ENCODE measurements around the gene SPARC. TPM values are rescaled to one million over a fixed set of nuclear protein-coding genes. Genes with fewer than 3 reads are reported as not detected.
"Not testable (repeated sequence)": the region's sequence is repeated elsewhere in the genome, so short reads cannot be mapped to it uniquely, and the experiment has no call there.

The SPARC gene
- total RNA-seq, 2 experiments from 2014 or later, result 0.15 to 0.76 TPM

DNA sequence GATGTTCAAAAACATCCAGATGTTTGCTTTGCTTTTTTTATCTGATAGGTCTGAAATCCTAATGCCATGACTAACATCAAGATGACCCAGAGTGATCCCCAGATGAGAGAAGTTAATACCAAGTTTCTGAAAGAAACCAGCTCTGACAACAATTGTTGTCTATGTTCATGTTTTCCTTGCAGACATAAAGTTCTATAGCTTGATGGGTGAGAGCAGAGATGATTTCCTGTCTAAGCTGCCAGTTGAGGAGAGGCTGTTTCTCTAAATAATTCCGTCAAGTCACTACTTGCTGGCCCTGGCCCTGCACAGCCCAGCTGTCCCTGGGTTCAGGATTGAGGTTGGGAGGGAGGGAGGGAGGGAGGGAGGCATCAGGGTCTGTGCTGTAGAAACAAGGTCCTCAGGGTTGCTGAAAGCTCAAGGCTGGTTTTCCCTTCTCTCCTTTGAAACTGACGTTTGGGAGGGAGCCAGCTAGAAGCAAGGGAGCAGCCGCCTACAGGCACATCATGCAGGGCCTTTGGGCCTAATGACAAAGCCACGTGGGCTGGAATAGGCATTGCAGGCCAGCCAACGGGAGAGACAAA lies 3.9 kb downstream of the SPARC start:
- ChIA-PET POLR2A (no interaction called here), CTCF (interaction anchor here (1.3 kb wide), 1 partner anchor 24 kb away, joined by 6 read pairs; no protein-coding TSS in a partner anchor)

DNA sequence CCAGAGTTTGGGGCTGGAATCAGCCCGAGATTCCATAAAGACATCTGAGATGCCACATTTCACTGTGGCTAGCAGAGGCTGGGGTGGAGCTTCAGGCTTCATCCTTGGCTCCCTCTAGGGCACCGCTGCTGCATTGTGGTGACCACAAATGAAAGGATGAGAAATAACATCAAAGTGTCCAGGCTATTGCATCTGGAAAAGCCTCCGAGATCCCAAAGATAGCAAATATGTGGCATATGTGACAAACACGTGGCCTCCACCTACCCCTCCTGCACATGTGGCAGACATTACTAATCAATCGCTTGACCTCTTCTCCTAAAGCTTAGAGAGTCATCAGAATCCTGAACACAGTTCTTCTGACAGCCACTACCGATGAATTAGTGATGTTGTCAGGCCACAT lies 4.5 kb downstream of the SPARC start:
- ChIA-PET CTCF (interaction anchor here (1.3 kb wide), 1 partner anchor 23 kb away, joined by 6 read pairs; no protein-coding TSS in a partner anchor), POLR2A (no interaction called here)

DNA sequence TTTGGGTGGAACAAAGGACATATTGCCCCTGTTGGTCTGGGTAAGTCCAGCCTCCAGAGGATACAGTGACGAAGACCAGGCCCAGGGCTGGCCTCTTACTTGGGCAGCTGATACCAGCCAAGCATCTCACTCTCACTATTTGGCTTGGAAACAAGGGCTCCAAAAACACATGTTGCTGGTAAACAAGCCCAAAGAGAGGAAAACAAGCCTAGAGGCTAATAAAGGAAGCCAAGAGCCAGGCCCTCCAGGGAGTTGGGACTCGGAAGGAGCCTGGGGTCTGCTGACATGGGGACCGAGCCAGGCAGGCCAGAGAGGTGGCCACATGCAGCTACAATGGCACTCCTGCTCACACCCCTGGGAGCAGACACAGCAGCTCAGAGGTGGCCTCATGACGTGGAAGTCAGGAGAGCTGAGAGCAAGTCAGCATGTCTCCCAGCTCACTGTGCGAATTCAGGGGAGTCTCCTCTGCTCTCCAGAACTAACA lies 5.7 kb downstream of the SPARC start:
- ChIA-PET POLR2A (no interaction called here), CTCF (no interaction called here)

DNA sequence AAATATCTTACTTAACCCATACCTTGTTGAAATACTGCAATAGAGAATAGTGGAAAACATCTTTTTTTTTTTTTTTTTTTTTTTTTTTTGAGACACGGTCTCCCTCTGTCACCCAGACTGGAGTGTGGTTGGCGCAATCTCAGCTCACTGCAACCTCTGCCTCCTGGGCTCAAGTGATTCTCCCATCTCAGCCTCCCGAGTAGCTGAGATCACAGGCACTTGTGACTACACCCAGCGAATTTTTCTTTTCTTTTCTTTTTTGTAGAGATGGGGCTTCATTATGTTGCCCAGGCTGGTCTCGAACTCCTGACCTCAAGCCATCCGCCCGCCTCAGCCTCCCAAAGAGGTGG lies 6.6 kb downstream of the SPARC start:
- CTCF ChIA-PET, POLR2A ChIA-PET: not testable (repeated sequence)

DNA sequence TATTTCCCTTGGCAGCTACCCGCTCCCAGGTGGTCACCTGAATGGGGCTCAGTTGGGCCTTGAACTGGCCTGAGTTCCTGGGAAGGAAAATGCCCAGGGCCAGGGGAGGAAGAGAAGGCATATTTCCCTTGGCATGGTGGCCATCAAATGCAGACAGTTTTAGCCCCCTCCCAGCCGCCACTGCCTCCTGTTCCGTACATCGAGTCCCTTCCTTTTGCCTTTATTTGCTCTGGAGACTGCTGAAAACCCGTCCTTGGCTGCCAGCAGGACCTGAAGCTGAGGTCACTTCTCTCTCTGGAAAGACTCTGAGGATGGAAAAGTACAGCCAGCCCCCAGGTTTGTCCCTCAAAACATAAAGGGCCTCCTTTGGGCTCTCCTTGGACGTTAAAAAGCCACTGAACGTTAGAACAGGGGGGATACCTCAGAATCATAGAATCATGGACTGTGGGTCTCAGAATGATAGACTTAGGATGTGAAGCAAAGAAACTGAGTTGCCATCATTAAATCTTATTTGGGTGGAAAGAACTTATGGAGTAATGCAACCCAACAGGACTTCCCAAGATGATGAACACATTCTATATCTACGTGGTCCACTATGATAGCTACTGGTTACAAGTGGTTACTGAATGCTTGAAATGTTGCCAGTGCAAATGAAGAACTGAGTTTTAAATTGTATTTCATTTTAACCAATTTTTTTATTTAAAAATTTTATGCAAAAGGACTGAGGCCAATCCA lies 7.1 kb downstream of the SPARC start:
- CTCF ChIA-PET, result interaction anchor here (1.3 kb wide), 1 partner anchor 9 kb away, joined by 3 read pairs; no protein-coding TSS in a partner anchor
- POLR2A ChIA-PET, result no interaction called here

DNA sequence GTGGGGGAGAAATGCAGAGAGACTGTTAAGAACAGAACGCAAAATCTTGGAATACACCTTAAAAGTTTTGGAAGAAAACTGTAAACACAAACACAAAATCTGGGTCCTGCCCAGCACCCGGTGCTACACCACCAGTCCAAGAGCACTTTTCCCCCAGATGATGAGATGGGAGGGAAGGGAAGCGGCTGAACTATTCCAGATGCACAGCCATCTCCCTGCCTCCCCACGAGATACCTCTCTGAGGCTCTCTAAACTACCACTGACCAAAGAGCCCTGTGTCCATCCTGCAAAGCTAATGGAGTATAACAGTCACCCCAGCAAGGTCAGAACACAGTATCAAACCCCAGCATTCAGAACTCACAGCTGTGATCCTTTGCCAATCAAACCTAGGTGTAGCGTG lies 8.0 kb downstream of the SPARC start:
- ChIA-PET CTCF (interaction anchor here (1.3 kb wide), 1 partner anchor 10 kb away, joined by 3 read pairs; no protein-coding TSS in a partner anchor), POLR2A (no interaction called here)

DNA sequence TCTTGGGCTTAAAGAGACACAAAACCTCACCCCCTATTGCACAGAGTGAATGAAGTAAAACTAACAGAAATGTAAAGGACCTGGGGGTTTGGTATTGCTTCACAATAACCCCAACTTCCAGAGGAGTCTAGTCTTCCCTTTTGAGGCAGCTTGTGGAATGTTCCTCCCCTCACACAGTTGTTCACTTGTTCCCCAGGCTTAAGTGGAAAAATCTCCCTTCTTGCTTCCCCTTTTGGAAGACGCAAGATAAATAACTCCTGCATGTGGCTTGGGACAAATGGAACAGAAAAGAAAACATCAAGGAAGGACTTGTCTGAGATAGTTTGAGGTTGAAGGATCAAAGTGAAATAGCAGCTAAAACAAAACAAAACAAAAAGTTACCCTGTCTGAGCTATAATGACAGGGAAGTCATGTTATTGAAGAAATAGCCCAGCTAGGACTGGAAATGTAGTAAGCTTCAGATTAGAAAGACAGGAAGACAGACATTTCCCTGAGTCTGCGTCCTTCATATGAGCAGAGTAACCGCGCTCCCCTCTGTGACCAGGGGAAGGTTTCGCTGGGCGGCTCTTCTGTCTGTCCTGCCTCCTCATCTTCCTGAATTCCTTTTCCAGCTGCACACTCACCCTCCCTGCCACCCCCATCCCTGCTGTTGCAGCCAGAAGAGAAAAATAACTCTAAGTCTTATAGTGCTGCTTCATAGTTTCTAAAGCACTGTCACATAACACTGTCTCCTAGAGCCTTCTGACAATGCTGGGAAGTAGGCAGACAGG lies 8.8 kb downstream of the SPARC start:
- ChIA-PET POLR2A (no interaction called here), CTCF (no interaction called here)

DNA sequence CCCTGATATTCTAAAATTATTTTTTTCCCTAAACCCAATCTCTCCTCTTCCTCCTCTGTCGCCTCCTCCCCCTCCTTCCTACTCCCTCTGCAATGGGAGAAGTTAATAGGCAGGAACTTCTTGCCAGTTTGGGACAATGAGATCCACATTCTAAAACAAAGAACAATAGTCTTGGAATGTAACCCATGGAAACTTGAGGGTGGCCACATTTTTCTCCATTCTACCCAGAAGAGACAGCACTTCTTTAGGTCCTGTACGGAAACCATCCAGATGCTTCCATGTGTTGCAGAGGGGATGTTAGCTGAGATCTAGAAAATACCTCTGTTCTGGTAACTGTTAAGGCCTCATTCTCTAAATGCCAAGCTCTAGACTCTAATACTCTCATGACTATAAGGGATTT lies 10.0 kb downstream of the SPARC start:
- ChIA-PET POLR2A (no interaction called here), CTCF (no interaction called here)

DNA sequence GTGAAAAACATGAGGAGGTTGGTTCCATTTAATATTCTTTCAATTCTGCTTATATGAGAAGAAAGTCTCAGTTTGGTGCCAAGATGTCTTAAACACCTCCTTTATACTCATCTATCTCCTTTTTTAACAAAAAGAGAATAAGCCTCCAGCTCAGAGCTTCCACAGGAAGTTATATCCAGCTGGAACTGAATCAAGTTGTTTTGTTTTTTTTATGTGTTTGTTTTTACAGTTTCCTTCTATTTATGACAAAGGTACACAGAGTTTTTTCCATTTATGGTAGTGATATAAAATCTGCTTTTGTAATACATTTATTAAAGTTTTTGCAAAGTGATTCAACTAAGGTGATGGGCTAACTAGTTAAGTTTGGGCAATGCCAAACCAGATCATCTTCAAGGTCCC lies 10.4 kb downstream of the SPARC start:
- CTCF ChIA-PET, result no interaction called here
- POLR2A ChIA-PET, result no interaction called here

DNA sequence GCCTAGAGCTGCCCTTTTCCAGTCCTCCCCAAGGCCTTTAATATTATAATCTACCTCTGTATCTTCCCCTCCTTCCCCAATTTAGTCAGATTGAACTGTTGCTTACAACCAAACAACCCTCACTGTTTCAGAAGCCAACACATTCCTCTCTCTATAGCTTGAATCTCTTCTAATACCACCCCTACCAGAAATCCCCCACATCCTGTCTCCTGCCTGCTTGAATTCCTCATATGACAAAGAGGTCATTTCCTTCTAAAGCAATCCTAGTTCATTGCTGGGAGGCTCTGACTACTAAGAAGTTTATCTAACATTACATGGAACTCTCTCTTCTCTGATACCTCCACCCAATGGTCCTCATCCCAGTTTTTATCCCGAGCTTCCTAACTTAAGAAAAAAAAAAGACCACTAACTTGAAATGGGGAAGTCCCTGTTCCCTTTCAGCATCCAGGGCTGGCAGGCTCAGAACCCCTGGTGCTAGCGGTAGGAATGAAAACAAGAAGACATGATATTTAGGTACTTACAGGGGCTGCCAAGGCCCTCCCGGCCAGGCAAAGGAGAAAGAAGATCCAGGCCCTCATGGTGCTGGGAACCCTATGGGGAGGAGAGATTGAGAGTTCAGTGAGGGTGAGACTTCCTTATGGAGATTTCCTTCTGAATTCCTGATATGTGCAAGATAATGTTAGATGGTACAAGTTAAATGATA lies 11.0 kb downstream of the SPARC start:
- POLR2A ChIA-PET, result no interaction called here
- CTCF ChIA-PET, result no interaction called here

DNA sequence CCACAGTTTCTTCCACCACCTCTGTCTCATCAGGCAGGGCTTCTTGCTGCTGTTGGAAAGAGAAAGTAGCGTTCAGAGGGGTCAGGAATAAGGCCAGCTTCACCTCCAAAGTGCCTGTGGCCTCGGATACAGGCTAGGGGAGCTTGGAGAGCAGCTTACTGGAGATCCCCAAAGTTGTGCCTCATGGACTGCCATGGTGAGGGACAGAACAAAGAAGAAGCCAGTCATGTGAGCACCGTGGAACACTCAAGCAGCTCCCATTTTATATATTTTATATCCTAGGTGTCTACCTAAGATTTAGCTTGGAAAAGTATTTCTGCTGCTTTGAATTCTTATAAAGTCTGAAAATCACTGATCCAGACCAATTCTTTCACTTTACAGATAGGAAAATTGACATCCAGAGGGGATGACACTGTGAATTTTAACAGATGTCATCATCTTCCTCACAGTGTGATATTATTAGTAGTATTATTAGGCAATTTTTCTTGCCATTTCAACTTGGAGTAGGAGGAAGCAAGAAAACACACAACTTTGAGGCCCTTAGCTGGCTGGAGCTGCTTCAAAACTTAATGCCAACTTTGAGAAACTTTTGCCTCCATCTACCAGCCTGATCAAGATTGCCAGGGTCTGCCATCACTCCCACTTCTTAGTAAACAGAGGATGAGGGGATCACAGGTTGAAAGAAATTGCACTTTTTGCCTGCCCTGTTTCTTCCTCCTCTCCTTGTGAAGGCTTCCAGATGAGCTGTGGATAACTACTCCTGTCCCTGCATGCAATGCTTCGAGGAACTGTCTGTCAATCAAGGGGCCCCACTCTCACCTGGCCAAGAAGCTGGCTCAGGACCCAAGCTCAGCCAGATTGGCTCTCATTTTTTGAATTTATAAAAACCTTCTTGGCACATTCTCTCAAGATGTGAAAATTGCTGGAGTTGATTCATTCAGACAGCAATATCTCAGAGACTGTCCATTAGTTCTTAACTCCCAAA lies 11.8 kb downstream of the SPARC start:
- ChIA-PET POLR2A (no interaction called here), CTCF (no interaction called here)

DNA sequence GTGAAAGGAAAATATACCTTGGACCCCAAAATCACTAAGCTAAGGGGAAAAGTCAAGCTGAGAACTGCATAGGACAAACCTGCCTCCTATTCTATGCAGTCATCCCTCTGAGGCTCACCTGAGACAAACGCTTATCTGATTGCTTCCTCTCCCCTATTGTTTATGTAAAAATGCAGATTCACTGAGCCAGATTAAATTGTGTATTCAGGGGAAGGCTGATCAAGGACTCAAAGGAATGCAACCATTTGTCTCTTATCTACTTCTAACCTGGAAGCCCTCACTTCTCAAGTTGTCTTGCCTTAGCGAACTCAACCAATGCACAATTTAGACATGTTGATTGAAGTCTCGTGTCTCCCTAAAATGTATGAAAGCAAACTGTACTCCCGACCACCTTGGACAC lies 13.3 kb downstream of the SPARC start:
- CTCF ChIA-PET, result interaction anchor here (0.6 to 1.4 kb wide), 2 partner anchors 15 to 985 kb away, joined by 3 to 4 read pairs; no protein-coding TSS in a partner anchor
- POLR2A ChIA-PET, result no interaction called here

DNA sequence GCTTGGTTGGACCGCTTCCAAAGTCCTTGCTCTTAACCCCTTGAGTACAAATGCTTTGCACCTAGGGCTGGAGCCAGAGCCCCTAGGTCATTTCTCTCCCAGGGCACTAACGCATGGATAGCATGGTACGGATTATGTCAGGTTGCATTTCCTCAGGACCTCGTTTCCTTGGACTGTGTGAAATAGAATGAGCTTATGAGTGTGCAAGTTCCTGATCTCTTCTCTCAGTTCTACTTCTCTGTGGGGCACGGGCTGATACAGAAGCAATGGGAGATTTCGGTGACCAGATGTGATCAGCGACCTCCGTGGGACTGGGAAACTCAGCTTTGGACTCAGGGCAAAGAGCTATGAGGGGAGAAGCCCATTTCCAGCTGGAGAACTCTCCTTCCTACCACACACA lies 14.2 kb downstream of the SPARC start:
- ChIA-PET CTCF (interaction anchor here (0.6 to 2.1 kb wide), 2 partner anchors 14 to 984 kb away, joined by 4 read pairs; no protein-coding TSS in a partner anchor), POLR2A (no interaction called here)

DNA sequence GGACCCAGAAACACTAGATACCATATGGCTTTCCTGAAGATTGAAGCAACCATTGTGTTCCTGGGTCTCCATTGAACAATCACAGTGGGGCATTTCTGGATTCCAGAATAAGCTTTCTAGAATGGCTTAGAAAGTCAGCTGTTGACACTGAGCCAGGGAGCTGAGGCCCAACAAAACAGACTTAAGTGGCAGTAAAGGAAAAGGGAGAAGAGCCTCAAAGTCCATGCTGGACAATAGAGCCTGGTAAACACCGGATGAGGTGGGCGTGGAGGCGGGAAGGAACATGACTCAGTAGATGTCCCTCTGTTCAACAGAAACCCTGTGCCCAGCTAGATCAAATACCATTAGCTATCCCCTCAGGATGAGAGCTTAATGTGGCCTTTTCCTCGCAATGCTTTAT lies 14.8 kb downstream of the SPARC start:
- CTCF ChIA-PET, result interaction anchor here (2.1 kb wide), 1 partner anchor 13 kb away, joined by 4 read pairs; no protein-coding TSS in a partner anchor
- POLR2A ChIA-PET, result no interaction called here

DNA sequence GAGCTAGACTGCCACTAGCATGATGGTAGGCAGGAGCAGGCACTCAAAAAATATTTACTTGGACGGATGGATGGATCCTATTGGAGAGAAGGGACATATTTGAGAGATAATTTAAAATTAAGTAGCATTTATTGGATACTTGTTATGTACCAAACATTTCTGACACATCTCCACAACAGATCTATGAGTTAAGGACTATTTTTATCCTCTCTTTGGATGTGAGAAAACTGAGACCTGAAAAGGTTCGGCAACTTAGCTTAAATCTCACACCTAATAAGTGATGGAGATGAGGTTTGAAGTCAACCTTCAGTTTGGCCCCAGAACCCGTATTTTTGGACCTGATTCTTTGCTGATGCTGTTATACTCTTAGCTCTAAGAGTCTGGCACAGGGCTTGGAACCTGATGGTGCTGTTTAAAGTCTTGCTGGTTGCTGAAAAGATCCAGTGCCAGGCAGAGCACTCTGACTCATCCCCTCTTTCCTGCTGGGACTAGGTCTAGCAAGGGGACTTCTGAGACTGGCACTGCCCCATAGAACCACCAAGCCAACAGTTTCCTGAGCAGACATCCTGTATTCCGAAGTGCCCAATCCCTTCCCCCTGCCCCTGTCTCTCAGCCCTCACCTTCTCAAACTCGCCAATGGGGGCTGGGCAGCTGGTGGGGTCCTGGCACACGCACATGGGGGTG lies 15.6 kb downstream of the SPARC start:
- CTCF ChIA-PET, result interaction anchor here (2.1 kb wide), 1 partner anchor 13 kb away, joined by 4 read pairs; no protein-coding TSS in a partner anchor

DNA sequence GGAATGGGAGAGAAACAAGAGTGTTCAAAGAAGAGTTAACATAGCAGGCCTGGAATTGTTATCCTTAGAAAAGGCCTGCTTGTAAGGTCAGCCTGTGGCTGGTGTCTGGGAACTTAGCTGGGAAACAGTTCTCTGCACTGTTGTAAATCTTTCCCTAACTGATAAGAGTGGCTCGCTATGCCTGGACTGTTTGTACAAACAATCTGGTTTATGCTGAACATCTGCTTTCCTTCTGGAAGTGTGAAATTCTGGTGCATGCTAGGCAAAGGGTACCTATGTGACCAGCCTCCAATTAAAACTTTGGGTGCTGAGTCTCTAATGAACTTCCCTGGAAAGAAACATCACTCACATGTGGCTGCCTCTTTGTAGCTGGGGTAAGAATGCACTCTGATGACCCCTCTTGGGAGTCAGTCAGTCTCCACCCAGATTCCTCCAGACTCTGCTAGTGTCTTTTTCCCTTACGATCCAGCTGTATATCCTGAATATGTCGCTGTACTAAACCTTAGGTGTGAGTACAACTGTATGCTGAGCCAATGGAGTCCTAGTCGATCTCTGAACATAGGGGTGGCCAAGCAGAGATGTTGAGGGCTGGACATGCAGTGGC lies 16.5 kb downstream of the SPARC start:
- ChIA-PET CTCF (no interaction called here), POLR2A (no interaction called here)

More for the DNA sequence above, 15.6 kb downstream of the SPARC start:
- POLR2A ChIA-PET, result no interaction called here

DNA sequence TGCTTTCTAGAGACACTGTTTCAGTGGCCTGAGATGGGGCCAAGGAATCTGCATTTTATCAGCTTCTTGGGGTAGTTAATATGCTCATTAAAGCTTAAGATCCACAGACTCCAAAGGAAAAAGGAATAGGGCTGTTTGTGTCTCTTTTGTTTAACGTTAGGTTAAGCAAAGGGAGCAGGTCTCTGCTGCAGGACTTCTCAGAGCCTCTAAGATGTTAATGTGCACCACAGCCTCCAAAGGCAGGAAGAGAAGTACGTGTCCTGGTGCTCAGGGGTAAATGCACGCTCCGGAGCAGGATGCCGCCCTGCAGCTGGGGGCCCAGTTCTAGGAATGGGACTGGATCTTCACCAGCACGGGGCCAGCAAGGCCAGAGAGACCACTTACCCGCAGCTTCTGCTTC lies 19.6 kb downstream of the SPARC start:
- ChIA-PET POLR2A (no interaction called here), CTCF (interaction anchor here (1.0 kb wide), 1 partner anchor 9 kb away, joined by 3 read pairs; no protein-coding TSS in a partner anchor)

DNA sequence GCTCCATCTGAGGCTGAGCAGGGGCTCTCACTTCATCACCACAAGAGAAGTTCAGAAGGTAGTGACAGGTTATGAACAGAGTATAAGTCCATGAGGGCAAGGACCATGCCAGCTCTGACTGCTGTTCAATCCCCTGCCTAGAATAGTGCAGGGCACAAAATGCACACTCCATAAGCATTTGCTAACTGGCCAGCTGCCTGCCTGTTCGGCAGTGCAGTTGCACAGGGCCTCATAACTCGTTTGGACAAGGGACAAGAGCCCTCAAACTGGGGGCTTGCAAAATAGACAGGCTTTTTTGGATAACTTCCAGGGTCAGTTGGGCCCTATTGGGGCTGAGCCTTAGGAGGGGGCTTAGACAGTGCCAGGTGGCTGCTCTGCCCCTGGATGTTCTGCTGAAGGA lies 21.1 kb downstream of the SPARC start:
- CTCF ChIA-PET, result no interaction called here
- POLR2A ChIA-PET, result no interaction called here

Measured in activated CD8-positive, alpha-beta memory T cell treated with anti-CD3 and anti-CD28 coated beads for 36 hours (primary cell).